ENCODE results near the gene PIF1. TPM values are rescaled to one million over a fixed set of nuclear protein-coding genes. Genes with fewer than 3 reads are reported as not detected.

The PIF1 gene
- total RNA-seq, 2 experiments from 2014 or later: 82.9 to 126 TPM

DNA sequence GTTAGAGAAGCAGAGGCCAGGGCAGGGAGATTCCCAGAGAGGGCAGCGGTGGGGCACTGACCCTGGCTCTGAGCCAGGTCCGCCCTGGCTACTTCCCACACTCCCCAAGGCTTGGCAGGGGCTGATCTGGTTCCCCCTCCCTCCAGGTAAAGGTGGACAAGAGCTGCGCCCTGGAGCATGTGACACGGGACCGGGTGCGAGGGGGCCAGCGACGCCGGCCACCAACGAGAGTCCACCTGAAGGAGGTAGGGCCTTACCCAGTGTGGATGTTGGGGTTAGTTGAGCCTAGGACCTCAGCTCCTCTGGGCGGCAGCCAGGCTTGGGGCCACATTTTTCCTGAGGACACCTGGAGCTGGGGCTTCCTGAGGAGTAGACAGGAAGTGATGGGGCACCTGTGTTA lies 35.9 kb upstream of the PIF1 start:
- H4K20me1 ChIP-seq (ENCODE audit: insufficient read depth, low read length): no peaks in the 10 kb centered on the region
- TF ChIP-seq, protein P1, sequence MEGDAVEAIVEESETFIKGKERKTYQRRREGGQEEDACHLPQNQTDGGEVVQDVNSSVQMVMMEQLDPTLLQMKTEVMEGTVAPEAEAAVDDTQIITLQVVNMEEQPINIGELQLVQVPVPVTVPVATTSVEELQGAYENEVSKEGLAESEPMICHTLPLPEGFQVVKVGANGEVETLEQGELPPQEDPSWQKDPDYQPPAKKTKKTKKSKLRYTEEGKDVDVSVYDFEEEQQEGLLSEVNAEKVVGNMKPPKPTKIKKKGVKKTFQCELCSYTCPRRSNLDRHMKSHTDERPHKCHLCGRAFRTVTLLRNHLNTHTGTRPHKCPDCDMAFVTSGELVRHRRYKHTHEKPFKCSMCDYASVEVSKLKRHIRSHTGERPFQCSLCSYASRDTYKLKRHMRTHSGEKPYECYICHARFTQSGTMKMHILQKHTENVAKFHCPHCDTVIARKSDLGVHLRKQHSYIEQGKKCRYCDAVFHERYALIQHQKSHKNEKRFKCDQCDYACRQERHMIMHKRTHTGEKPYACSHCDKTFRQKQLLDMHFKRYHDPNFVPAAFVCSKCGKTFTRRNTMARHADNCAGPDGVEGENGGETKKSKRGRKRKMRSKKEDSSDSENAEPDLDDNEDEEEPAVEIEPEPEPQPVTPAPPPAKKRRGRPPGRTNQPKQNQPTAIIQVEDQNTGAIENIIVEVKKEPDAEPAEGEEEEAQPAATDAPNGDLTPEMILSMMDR (conservative IDR thresholded peaks at IDR 0.05; ENCODE audit: low read length): no peak
- TF ChIP-seq EZH2phosphoT487 (IDR thresholded peaks at IDR 0.05; ENCODE audit: borderline replicate concordance, low read depth, low read length): no peak
- peaks cover 10% of the 10 kb centered on the region for H3K4me1 ChIP-seq (ENCODE audit: insufficient read depth, low read length, poor library complexity, severe bottlenecking)
- no peak for DNase-seq (ENCODE audit: low spot score)
- H3K79me2 ChIP-seq (ENCODE audit: insufficient read depth, low read depth, low read length): no peaks in the 10 kb centered on the region
- ChIA-PET CTCF (ENCODE audit: unreplicated experiment) (no interaction called here), POLR2A (no interaction called here)
- no TSS peak for BruUV-seq (replicated peaks)
- no peak overlapping the region for H3K4me3 ChIP-seq (ENCODE audit: low read depth, low read length, poor library complexity, severe bottlenecking)
- H3K4me2 ChIP-seq (ENCODE audit: low read length): no peak overlapping the region
- no peak overlapping the region for H2AFZ ChIP-seq (ENCODE audit: low read length)
- intact Hi-C loops (cut with micrococcal nuclease; ENCODE audit: unreplicated experiment): no loop called here
- H3K27ac ChIP-seq (ENCODE audit: low read depth, low read length, poor library complexity, severe bottlenecking): no peak overlapping the region
- H3K36me3 ChIP-seq (ENCODE audit: insufficient read depth, low read length): peaks cover 74% of the 10 kb centered on the region
- no peaks in the 10 kb centered on the region for H3K9me2 ChIP-seq (ENCODE audit: insufficient read depth, low read length)
- no peaks in the 10 kb centered on the region for H3K9me3 ChIP-seq (ENCODE audit: low read length)

- no TSS peak for BruUV-seq (replicated peaks)
- H4K20me1 ChIP-seq (ENCODE audit: insufficient read depth, low read length): no peaks in the 10 kb centered on the region
Measured at GRCh38 chr15:64859226-64859625, 33.8 kb upstream of the PIF1 start.

DNA sequence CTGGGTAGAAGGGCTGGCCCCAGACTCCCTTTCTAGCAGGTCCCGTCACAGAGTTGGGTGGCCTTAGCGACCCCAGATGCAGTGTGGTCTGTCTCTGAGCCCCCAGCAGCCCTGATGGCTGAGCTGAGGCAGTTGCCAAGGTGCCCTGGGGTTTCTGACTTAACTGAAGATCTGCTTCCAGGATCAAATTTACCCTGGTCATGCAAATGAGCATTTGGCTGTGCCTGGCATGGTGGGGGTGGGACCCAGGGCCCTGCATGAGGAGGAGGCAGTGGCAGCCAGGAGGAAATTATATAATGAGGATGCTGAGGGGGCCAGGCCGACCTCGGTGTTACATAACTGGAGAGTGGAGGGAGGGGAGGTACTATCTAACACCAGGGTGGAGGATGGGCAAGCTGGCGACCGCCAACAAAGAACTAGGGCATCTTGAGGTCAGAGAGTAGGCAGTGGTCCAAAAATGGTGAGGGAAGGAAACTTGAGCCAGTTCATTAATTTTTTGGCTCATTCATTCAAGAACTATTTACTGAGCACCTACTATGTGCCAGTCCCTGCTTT lies 32.7 kb upstream of the PIF1 start:
- Histone ChIP-seq H3K9me3 (ENCODE audit: low read length) (no peaks in the 10 kb centered on the region), H3K36me3 (ENCODE audit: insufficient read depth, low read length) (peaks cover 80% of the 10 kb centered on the region), H3K4me1 (ENCODE audit: insufficient read depth, low read length, poor library complexity, severe bottlenecking) (peaks cover 19% of the 10 kb centered on the region), H3K4me2 (ENCODE audit: low read length) (no peak overlapping the region), H3K4me3 (ENCODE audit: low read depth, low read length, poor library complexity, severe bottlenecking) (no peak overlapping the region), H2AFZ (ENCODE audit: low read length) (no peak overlapping the region), H3K27ac (ENCODE audit: low read depth, low read length, poor library complexity, severe bottlenecking) (no peak overlapping the region), H3K79me2 (ENCODE audit: insufficient read depth, low read depth, low read length) (no peaks in the 10 kb centered on the region), H4K20me1 (ENCODE audit: insufficient read depth, low read length) (no peaks in the 10 kb centered on the region), H3K9me2 (ENCODE audit: insufficient read depth, low read length) (no peaks in the 10 kb centered on the region)
- CTCF ChIA-PET (ENCODE audit: unreplicated experiment): no interaction called here
- no peak for DNase-seq (ENCODE audit: low spot score)
- intact Hi-C loops (cut with micrococcal nuclease; ENCODE audit: unreplicated experiment): no loop called here
- BruUV-seq (replicated peaks): no TSS peak
- TF ChIP-seq, protein P1 (conservative IDR thresholded peaks at IDR 0.05; ENCODE audit: low read length): no peak
- TF ChIP-seq EZH2phosphoT487 (IDR thresholded peaks at IDR 0.05; ENCODE audit: borderline replicate concordance, low read depth, low read length): no peak
- POLR2A ChIA-PET: interaction anchor here (0.6 to 0.9 kb wide), 2 partner anchors 35 to 601 kb away, joined by 3 read pairs; no protein-coding TSS in a partner anchor

More at GRCh38 chr15:64859226-64859625, 33.8 kb upstream of the PIF1 start:
- no peak for DNase-seq (ENCODE audit: low spot score)
- no peak overlapping the region for H3K4me3 ChIP-seq (ENCODE audit: low read depth, low read length, poor library complexity, severe bottlenecking)
- no peaks in the 10 kb centered on the region for H3K79me2 ChIP-seq (ENCODE audit: insufficient read depth, low read depth, low read length)
- peaks cover 74% of the 10 kb centered on the region for H3K36me3 ChIP-seq (ENCODE audit: insufficient read depth, low read length)
- H2AFZ ChIP-seq (ENCODE audit: low read length): no peak overlapping the region
- H3K9me2 ChIP-seq (ENCODE audit: insufficient read depth, low read length): no peaks in the 10 kb centered on the region
- H3K4me1 ChIP-seq (ENCODE audit: insufficient read depth, low read length, poor library complexity, severe bottlenecking): peaks cover 19% of the 10 kb centered on the region
- POLR2A ChIA-PET: no interaction called here
- no peak overlapping the region for H3K4me2 ChIP-seq (ENCODE audit: low read length)
- no peak overlapping the region for H3K27ac ChIP-seq (ENCODE audit: low read depth, low read length, poor library complexity, severe bottlenecking)
- no peak for TF ChIP-seq EZH2phosphoT487 (IDR thresholded peaks at IDR 0.05; ENCODE audit: borderline replicate concordance, low read depth, low read length)
- TF ChIP-seq, protein P1 (conservative IDR thresholded peaks at IDR 0.05; ENCODE audit: low read length): no peak
- H3K9me3 ChIP-seq (ENCODE audit: low read length): no peaks in the 10 kb centered on the region
- CTCF ChIA-PET (ENCODE audit: unreplicated experiment): no interaction called here
- intact Hi-C loops (cut with micrococcal nuclease; ENCODE audit: unreplicated experiment): no loop called here
